ENCODE data around the gene NEK8. TPM values are rescaled to one million over a fixed set of nuclear protein-coding genes. Genes with fewer than 3 reads are reported as not detected.
"Not testable (repeated sequence)": the region's sequence is repeated elsewhere in the genome, so short reads cannot be mapped to it uniquely, and the experiment has no call there.

NEK8 gene
- polyA plus RNA-seq, 2 donors, result 2.6 to 5.3 TPM

GRCh38 chr17:28779601-28780000 is 51.0 kb downstream of the NEK8 start:
- H3K9me3 ChIP-seq (ENCODE audit: control insufficient read depth in 2 of 2, insufficient read depth in 1 of 2, low read depth in 1 of 2, low read length in 1 of 2); H3K4me3 ChIP-seq (ENCODE audit: low read depth in 1 of 2, low read length in 2 of 2); H3K36me3 ChIP-seq (ENCODE audit: control insufficient read depth in 2 of 2, insufficient read depth in 2 of 2, low read length in 1 of 2); H3K27ac ChIP-seq (ENCODE audit: low read depth in 2 of 2, low read length in 1 of 2); H3K27me3 ChIP-seq (ENCODE audit: control insufficient read depth in 1 of 2, insufficient read depth in 2 of 2, low read length in 2 of 2); H3K4me1 ChIP-seq (ENCODE audit: control insufficient read depth in 2 of 2, insufficient read depth in 2 of 2, low read length in 1 of 2): not testable (repeated sequence)
- WGBS, 2 donors, result 96 to 99% methylated on average over 13 of the region's 13 CpGs

GRCh38 chr17:28783161-28783560 is 54.6 kb downstream of the NEK8 start:
- H3K4me1 ChIP-seq (ENCODE audit: control insufficient read depth in 2 of 2, insufficient read depth in 2 of 2, low read length in 1 of 2), result no peaks in the 10 kb centered on the region
- H3K36me3 ChIP-seq (ENCODE audit: control insufficient read depth in 2 of 2, insufficient read depth in 2 of 2, low read length in 1 of 2), result peaks cover 0 to 3% of the 10 kb centered on the region in 2 donors
- no peaks in the 10 kb centered on the region for H3K9me3 ChIP-seq (ENCODE audit: control insufficient read depth in 2 of 2, insufficient read depth in 1 of 2, low read depth in 1 of 2, low read length in 1 of 2)
- no peak overlapping the region for H3K27ac ChIP-seq (ENCODE audit: low read depth in 2 of 2, low read length in 1 of 2)
- no peaks in the 10 kb centered on the region for H3K27me3 ChIP-seq (ENCODE audit: control insufficient read depth in 1 of 2, insufficient read depth in 2 of 2, low read length in 2 of 2)
- H3K4me3 ChIP-seq (ENCODE audit: low read depth in 1 of 2, low read length in 2 of 2), result no peak overlapping the region
- WGBS, 2 donors, result 88 to 89% methylated on average over 3 of the region's 3 CpGs

- Histone ChIP-seq H3K4me1 (ENCODE audit: control insufficient read depth in 2 of 2, insufficient read depth in 2 of 2, low read length in 1 of 2) (no peaks in the 10 kb centered on the region), H3K4me3 (ENCODE audit: low read depth in 1 of 2, low read length in 2 of 2) (no peak overlapping the region), H3K36me3 (ENCODE audit: control insufficient read depth in 2 of 2, insufficient read depth in 2 of 2, low read length in 1 of 2) (peaks cover 0 to 3% of the 10 kb centered on the region in 2 donors), H3K9me3 (ENCODE audit: control insufficient read depth in 2 of 2, insufficient read depth in 1 of 2, low read depth in 1 of 2, low read length in 1 of 2) (no peaks in the 10 kb centered on the region), H3K27ac (ENCODE audit: low read depth in 2 of 2, low read length in 1 of 2) (no peak overlapping the region), H3K27me3 (ENCODE audit: control insufficient read depth in 1 of 2, insufficient read depth in 2 of 2, low read length in 2 of 2) (no peaks in the 10 kb centered on the region)
- WGBS, 2 donors, result 95 to 96% methylated on average over 4 of the region's 4 CpGs
Observed at GRCh38 chr17:28788100-28788499, 59.5 kb downstream of the NEK8 start.

Other genes with a start within 250 kb of the NEK8 start
- 10 to 100 TPM in 1 of 2 donors, 1 to 10 TPM in 1; 8.8 to 10.6 TPM for gene FOXN1, start 222.4 kb upstream of the NEK8 start, polyA plus RNA-seq
- gene UNC119, start 176.2 kb upstream of the NEK8 start, polyA plus RNA-seq, result 10 to 100 TPM; 15.3 to 20.1 TPM
- gene PIGS, start 157.3 kb upstream of the NEK8 start, polyA plus RNA-seq, result 10 to 100 TPM in 1 of 2 donors, 1 to 10 TPM in 1; 9.8 to 30.7 TPM
- gene ALDOC, start 151.9 kb upstream of the NEK8 start, polyA plus RNA-seq, result 10 to 100 TPM; 21.3 to 24.0 TPM
- 10 to 100 TPM; 11.6 to 19.7 TPM for gene SPAG5, start 129.8 kb upstream of the NEK8 start, polyA plus RNA-seq
- 1 to 10 TPM; 2.0 to 6.7 TPM for gene RSKR, start 114.6 kb upstream of the NEK8 start, polyA plus RNA-seq
- gene BLTP2, start 83.6 kb upstream of the NEK8 start, polyA plus RNA-seq, result 10 to 100 TPM; 19.2 to 23.5 TPM
- gene SDF2, start 66.9 kb upstream of the NEK8 start, polyA plus RNA-seq, result 10 to 100 TPM; 20.7 to 40.6 TPM
- gene SUPT6H, start 66.6 kb upstream of the NEK8 start, polyA plus RNA-seq, result 10 to 100 TPM; 21.4 to 29.2 TPM
- gene PROCA1, start 16.9 kb upstream of the NEK8 start, polyA plus RNA-seq, result 1 to 10 TPM in 1 of 2 donors, under 1 TPM in 1; 0.59 to 2.0 TPM
- gene RAB34, start 10.9 kb upstream of the NEK8 start, polyA plus RNA-seq, result 10 to 100 TPM; 31.5 to 42.2 TPM
- 1,000 to 10,000 TPM in 1 of 2 donors, 100 to 1,000 TPM in 1; 745 to 1,436 TPM for gene RPL23A, start 8.8 kb upstream of the NEK8 start, polyA plus RNA-seq
- gene TLCD1, start 2.6 kb upstream of the NEK8 start, polyA plus RNA-seq, result 10 to 100 TPM; 12.5 to 16.9 TPM
- gene TRAF4, start 15.2 kb downstream of the NEK8 start, polyA plus RNA-seq, result 10 to 100 TPM; 30.0 to 34.6 TPM
- gene FAM222B, start 114.0 kb downstream of the NEK8 start, polyA plus RNA-seq, result 1 to 10 TPM; 5.6 to 7.3 TPM
- gene ERAL1, start 126.2 kb downstream of the NEK8 start, polyA plus RNA-seq, result 10 to 100 TPM; 24.0 to 32.4 TPM
- gene FLOT2, start 168.9 kb downstream of the NEK8 start, polyA plus RNA-seq, result 10 to 100 TPM; 33.0 to 52.3 TPM
- gene DHRS13, start 174.3 kb downstream of the NEK8 start, polyA plus RNA-seq, result 10 to 100 TPM in 1 of 2 donors, 1 to 10 TPM in 1; 9.4 to 15.6 TPM
- 1 to 10 TPM; 8.6 to 9.1 TPM for gene PHF12, start 222.7 kb downstream of the NEK8 start, polyA plus RNA-seq

All from esophagus (tissue), 2 donors.